ENCODE results near the gene PKP3.
A peak's percentile ranks its signal among the peaks of the same experiment; 100 is the strongest.

PKP3 gene

DNA sequence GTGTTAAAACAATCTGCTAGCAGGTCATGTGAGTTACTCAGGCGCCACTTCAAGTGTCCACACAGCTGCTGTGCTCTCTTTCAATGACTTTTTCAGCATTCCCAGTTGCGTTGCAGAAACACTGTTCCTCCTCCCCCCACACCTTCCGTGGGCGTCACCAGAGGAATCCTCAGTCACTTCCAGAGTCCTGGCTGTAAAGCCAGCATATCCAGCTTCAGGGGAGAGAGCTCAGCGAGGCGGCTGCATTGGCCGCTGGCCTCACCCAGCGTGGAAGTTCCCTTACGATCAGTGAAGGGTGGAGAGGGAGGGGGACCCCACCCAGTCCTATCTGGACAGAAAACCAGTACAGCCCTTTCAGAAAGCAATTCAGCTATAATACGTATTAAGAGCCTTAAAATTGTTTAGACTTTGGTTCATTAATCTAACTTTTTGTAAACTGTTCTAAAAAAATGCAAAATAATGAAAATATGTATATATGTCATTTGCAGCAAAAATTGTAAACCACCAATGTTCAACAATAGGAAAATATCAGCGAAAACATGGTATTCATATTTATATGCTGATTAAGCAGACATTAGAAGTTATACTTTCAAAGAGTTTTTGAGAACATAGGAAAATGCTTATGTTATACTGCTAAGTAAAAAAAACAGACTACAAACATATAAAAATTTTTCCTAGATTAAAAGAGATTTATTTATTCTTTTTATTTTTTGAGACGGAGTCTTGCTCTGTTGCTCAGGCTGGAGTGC, 50.6 kb downstream of the PKP3 start:
- no peak for DNase-seq (ENCODE audit: low spot score)

GRCh38 chr11:445765-446588, 52.0 kb downstream of the PKP3 start:
- no peak for DNase-seq (ENCODE audit: low spot score)

DNA sequence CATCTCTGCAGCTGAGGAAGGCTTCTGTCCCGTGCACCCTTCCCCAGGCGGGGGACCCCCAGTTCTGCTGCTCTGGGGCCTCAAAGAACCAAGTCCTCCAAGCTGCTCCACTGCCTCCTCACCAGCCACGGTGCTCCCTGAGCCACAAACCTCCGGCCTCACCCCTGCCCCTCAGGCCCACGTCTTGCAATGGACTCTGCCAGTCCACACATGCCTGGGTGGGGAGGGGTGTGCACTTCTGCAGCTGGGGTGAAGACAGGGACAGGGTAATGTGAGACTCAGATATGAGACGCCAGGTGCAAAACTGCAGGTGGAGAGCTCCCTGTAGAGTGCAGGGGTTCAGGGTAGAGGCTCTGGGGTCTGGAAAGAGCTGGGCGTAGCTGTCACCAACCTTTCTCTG, 52.9 kb downstream of the PKP3 start:
- DNase-seq (ENCODE audit: low spot score), result no peak

GRCh38 chr11:447923-448731, 54.1 kb downstream of the PKP3 start:
- peak; percentile 94 for DNase-seq (ENCODE audit: low spot score)

DNA sequence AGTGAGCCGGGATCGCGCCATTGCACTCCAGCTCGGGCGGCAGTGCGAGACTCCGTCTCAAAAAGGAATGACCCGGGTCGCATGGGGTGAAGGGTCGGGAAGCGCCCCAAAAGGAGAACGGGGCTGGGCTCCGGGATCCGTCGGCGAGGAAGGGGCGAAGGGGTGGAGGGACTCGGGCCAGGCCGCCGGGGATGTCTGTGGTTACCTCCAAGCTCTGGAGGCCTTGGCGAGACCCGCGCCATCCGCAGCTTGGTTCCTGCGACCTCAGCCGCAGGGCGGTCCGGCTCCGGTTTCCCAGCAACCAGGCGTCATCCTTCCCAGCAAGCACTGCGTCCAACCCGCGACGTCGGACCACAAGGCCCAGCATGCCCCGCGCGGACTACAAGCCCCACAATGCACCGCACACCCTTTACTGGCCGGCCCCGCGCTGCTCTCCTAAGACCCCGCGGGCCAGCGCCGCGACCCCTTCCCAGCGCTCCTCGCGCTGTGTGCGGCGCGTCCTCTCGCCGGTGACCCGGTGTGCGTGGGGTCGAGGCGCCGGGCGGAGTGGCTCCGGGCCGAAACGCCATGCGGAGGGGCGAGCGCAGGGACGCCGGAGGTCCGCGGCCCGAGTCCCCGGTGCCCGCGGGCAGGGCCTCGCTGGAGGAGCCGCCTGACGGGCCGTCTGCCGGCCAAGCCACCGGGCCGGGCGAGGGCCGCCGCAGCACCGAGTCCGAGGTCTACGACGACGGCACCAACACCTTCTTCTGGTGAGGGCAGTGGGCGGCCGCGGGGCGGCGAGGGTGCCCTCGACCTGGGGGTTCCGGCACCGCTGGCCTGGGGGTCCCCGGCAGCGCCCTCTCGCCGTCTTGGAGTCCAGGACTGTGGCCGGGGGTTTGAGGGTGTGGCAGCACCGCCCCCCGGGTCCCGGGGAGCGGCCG, 56.1 kb downstream of the PKP3 start, which contains the start of gene PTDSS2:
TSS of gene PTDSS2 (plus strand) at position 391 of the 920 bp plus-strand sequence. CDS start at position 568, 177 bp downstream.
- DNase-seq (ENCODE audit: low spot score), result peak; percentile 92

GRCh38 chr11:450809-451451, 56.9 kb downstream of the PKP3 start:
- peak; percentile 65 for DNase-seq (ENCODE audit: low spot score)

DNA sequence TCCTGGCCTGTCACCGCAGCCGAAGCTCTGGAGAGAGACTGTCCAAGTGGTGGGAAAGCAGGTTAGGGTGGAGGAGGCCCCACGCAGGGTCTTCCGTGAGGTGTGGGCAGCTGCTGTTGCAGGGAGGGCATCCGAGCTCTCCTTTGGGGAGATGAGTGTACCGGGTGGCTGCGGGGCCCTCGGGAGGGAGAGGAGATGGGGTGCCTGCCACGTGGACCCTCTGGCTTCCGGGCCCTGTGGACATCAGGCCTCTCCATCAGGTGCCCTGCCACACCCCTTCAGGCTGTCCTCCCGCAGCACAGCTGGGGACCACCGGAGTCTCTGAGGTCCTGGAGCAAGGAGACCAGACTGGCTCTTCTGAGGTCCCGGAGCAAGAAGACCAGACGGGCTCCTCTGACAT, 57.7 kb downstream of the PKP3 start:
- no peak for DNase-seq (ENCODE audit: low spot score)

DNA sequence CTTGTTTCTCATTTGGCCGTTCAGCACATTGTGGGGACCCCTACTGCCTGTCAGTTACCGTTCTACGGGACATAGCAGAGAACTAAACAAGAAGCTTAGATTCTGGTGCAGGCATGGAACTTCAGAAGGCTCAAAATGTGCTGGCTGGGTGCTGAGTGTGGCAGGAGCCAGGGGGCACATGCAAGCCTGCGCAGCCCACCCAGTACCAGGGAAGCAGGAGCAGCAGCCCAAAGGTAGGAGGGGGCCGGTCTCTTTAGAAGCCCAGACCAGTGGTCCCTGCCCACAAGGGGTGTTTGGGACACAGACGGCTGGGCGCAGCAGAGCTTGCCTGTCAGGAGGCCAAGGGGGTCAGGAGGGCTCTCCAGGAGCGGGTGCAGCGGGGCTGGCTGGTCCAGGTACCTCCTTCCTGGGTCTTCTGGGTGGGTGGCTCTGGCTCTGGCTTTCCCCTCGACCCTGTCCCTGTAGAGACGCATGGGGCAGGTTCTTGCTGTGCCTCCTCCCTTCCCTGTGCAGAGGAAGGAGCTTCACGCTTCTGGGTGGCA, 58.3 kb downstream of the PKP3 start:
- no peak for DNase-seq (ENCODE audit: low spot score)

DNA sequence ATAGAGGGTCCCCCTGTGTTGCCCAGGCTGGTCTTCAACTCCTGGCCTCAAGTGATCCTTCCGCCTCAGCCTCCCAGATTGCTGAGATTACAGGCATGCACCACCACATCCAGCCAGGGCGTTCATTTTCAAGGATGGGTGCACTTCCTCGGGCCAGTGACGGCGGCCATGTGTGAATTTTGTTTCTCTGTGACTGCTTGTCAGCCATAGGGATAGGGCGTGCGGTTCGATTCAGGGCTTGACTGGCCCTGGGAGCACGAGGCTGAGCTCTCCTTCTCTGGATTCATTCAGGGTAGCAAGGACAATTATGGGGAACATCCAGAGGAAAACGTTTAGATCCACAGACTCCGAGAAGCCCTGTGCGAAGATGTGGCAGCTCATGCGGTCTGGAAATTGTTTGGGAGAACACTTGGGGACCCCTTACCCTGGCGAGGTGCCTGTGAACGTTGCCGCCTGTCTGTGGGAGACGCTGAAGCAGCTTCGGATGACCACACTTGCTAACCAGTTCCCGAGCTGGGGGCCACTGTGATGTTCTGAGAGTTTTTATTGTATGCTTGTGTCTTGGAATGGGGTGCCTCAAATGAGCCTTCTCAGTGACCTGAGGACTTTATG, 59.0 kb downstream of the PKP3 start:
- DNase-seq (ENCODE audit: low spot score), result no peak

GRCh38 chr11:453564-453963, 59.6 kb downstream of the PKP3 start:
- DNase-seq (ENCODE audit: low spot score), result no peak

GRCh38 chr11:454043-454442, 60.0 kb downstream of the PKP3 start:
- DNase-seq (ENCODE audit: low spot score), result no peak
